H9 (cell line): ENCODE measurements around the gene PADI6. TPM values are rescaled to one million over a fixed set of nuclear protein-coding genes. Genes with fewer than 3 reads are reported as not detected.

Source experiments
- DNase-seq: peaks from one replicate; pipeline ENCODE4 v3.0.0-alpha.2; 2017
- H2AFZ ChIP-seq: one replicate; pipeline ENCODE4 v1.6.1; 2013; ENCODE audit warnings: mild to moderate bottlenecking, low read length, control low read depth, moderate library complexity
- H2AK5ac ChIP-seq: 2 replicates; pipeline ENCODE4 v1.6.1; 2013; ENCODE audit warnings: low read length, control low read depth, mixed read lengths; ENCODE audit not compliant: insufficient read length
- H2BK120ac ChIP-seq: one replicate; pipeline ENCODE4 v1.6.1; 2013; ENCODE audit warnings: low read depth, mild to moderate bottlenecking, low read length, control low read depth, inconsistent platforms; ENCODE audit not compliant: poor library complexity, severe bottlenecking
- H2BK12ac ChIP-seq: 2 replicates; pipeline ENCODE4 v1.6.1; 2013; ENCODE audit warnings: low read length, control low read depth, mixed read lengths, low read depth; ENCODE audit not compliant: insufficient read length
- H2BK15ac ChIP-seq: 2 replicates; pipeline ENCODE4 v1.6.1; 2013; ENCODE audit warnings: low read depth, low read length, control low read depth
- H2BK20ac ChIP-seq: one replicate; pipeline ENCODE4 v1.6.1; 2013; ENCODE audit warnings: low read depth, mild to moderate bottlenecking, low read length, control low read depth, inconsistent platforms; ENCODE audit not compliant: poor library complexity, severe bottlenecking
- H2BK5ac ChIP-seq: 2 replicates; pipeline ENCODE4 v1.6.1; 2013; ENCODE audit warnings: low read length, control low read depth, mixed read lengths; ENCODE audit not compliant: insufficient read length
- H3K14ac ChIP-seq: 2 replicates; pipeline ENCODE4 v1.6.1; 2013; ENCODE audit warnings: low read length, control low read depth; ENCODE audit not compliant: insufficient read depth
- H3K18ac ChIP-seq: 2 replicates; pipeline ENCODE4 v1.6.1; 2013; ENCODE audit warnings: low read depth, mild to moderate bottlenecking, mixed read lengths, low read length, control low read depth; ENCODE audit not compliant: insufficient read length
- H3K23ac ChIP-seq: 2 replicates; pipeline ENCODE4 v1.6.1; 2013; ENCODE audit warnings: low read length, control low read depth, mixed read lengths, low read depth; ENCODE audit not compliant: insufficient read length
- H3K23me2 ChIP-seq: 2 replicates; pipeline ENCODE4 v1.6.1; 2013; ENCODE audit warnings: low read depth, mild to moderate bottlenecking, mixed read lengths, low read length, control low read depth; ENCODE audit not compliant: insufficient read length, poor library complexity, severe bottlenecking
- H3K27ac ChIP-seq: 2 replicates; pipeline ENCODE4 v1.5.1; 2013; ENCODE audit warnings: low read length, control low read depth, mixed read lengths, low read depth; ENCODE audit not compliant: insufficient read length
- H3K27me3 ChIP-seq: 2 replicates; pipeline ENCODE4 v1.6.1; 2013; ENCODE audit warnings: low read length, control low read depth, inconsistent platforms; ENCODE audit not compliant: insufficient read depth
- H3K4ac ChIP-seq: 2 replicates; pipeline ENCODE4 v1.6.1; 2013; ENCODE audit warnings: low read depth, mild to moderate bottlenecking, control low read depth, inconsistent platforms, low read length, moderate library complexity
- H3K4me1 ChIP-seq: 2 replicates; pipeline ENCODE4 v1.6.1; 2013; ENCODE audit warnings: low read length, control low read depth, inconsistent platforms; ENCODE audit not compliant: insufficient read depth
- H3K4me2 ChIP-seq: 2 replicates; pipeline ENCODE4 v1.6.1; 2013; ENCODE audit warnings: low read length, control low read depth, mixed read lengths; ENCODE audit not compliant: insufficient read length, insufficient read depth
- H3K56ac ChIP-seq: 2 replicates; pipeline ENCODE4 v1.6.1; 2013; ENCODE audit warnings: low read depth, mild to moderate bottlenecking, mixed read lengths, low read length, control low read depth; ENCODE audit not compliant: insufficient read length
- H3K79me1 ChIP-seq: 2 replicates; pipeline ENCODE4 v1.6.1; 2013; ENCODE audit warnings: low read depth, mild to moderate bottlenecking, moderate library complexity, low read length, control low read depth, inconsistent platforms; ENCODE audit not compliant: insufficient read depth, poor library complexity, severe bottlenecking
- H3K79me2 ChIP-seq: 2 replicates; pipeline ENCODE4 v1.6.1; 2013; ENCODE audit warnings: low read length, control low read depth, inconsistent platforms; ENCODE audit not compliant: insufficient read depth
- H3K9ac ChIP-seq: 2 replicates; pipeline ENCODE4 v1.6.1; 2013; ENCODE audit warnings: low read length, control low read depth, mixed read lengths; ENCODE audit not compliant: insufficient read length; ENCODE audit errors: extremely low read depth
- H3K9me3 ChIP-seq: one replicate; pipeline ENCODE4 v1.6.1; 2013; ENCODE audit warnings: low read depth, low read length, inconsistent platforms; ENCODE audit not compliant: control insufficient read depth
- H3T11ph ChIP-seq: one replicate; pipeline ENCODE4 v1.6.1; 2013; ENCODE audit warnings: mild to moderate bottlenecking, low read length, control low read depth, inconsistent platforms
- H4K20me1 ChIP-seq: one replicate; pipeline ENCODE4 v1.6.1; 2013; ENCODE audit not compliant: control insufficient read depth, insufficient read length, insufficient read depth
- H4K5ac ChIP-seq: 2 replicates; pipeline ENCODE4 v1.6.1; 2013; ENCODE audit warnings: low read depth, mild to moderate bottlenecking, mixed read lengths, low read length, control low read depth; ENCODE audit not compliant: insufficient read length
- H4K8ac ChIP-seq: replicated peaks from 2 replicates; pipeline ENCODE4 v1.6.1; 2013; ENCODE audit warnings: low read length, control low read depth, mixed read lengths, low read depth; ENCODE audit not compliant: insufficient read length
- H4K91ac ChIP-seq: 2 replicates; pipeline ENCODE4 v1.6.1; 2013; ENCODE audit warnings: low read depth, mild to moderate bottlenecking, moderate library complexity, mixed read lengths, low read length, control low read depth; ENCODE audit not compliant: insufficient read length
- H3K27ac Mint-ChIP-seq, 3 experiments: 2 replicates in 2 of 3; 3 replicates in 1 of 3; pipeline ENCODE4 v1.8.0; 2020 to 2021; ENCODE audit warnings: mixed read lengths in 3 of 3, mild to moderate bottlenecking in 1 of 3, moderate library complexity in 1 of 3
- H3K27me3 Mint-ChIP-seq: 2 replicates; pipeline ENCODE4 v1.8.0; 2021; ENCODE audit warnings: low read depth, mild to moderate bottlenecking, moderate library complexity, mixed read lengths
- H3K36me3 Mint-ChIP-seq, 3 experiments: 2 replicates in 2 of 3; 3 replicates in 1 of 3; pipeline ENCODE4 v1.8.0; 2020 to 2021; ENCODE audit warnings: low read depth in 3 of 3, mixed read lengths in 3 of 3; ENCODE audit not compliant: insufficient read depth in 1 of 3
- H3K4me1 Mint-ChIP-seq, 2 experiments: 2 replicates each; pipeline ENCODE4 v1.8.0; 2020; ENCODE audit warnings: mixed read lengths in 2 of 2
- H3K4me3 Mint-ChIP-seq, 2 experiments: 2 replicates in 1 of 2; 3 replicates in 1 of 2; pipeline ENCODE4 v1.8.0; 2020 to 2021; ENCODE audit warnings: mild to moderate bottlenecking in 2 of 2, mixed read lengths in 2 of 2, moderate library complexity in 1 of 2
- H3K9me3 Mint-ChIP-seq, 2 experiments: 2 replicates in 1 of 2; 3 replicates in 1 of 2; pipeline ENCODE4 v1.8.0; 2020; ENCODE audit warnings: mild to moderate bottlenecking in 2 of 2, mixed read lengths in 2 of 2, moderate library complexity in 1 of 2
- WGBS: extraction: QIAGEN DNeasy Blood & Tissue Kit; methylation state at CpG from one replicate; pipeline ENCODE4 v1.1.7; 2013; ENCODE audit warnings: missing lambda C conversion rate, low lambda C conversion rate, mixed read lengths; ENCODE audit not compliant: insufficient read length; ENCODE audit errors: extremely low coverage; 5-methylcytosine and 5-hydroxymethylcytosine counted together
- total RNA-seq: library from RNA; stranded (reverse); gene quantifications from 2 replicates; pipeline ENCODE4 v1.2.1, GENCODE V29; 2021
- TF ChIP-seq, protein P1 (sequence below): fragments of 200-600 bp; sonication (generic); conservative IDR thresholded peaks from 3 replicates; pipeline ENCODE4 v1.8.0; 2021; ENCODE audit warnings: antibody characterized with exemption, mild to moderate bottlenecking

The PADI6 gene
- total RNA-seq, 1 experiment from 2014 or later, result not detected

DNA sequence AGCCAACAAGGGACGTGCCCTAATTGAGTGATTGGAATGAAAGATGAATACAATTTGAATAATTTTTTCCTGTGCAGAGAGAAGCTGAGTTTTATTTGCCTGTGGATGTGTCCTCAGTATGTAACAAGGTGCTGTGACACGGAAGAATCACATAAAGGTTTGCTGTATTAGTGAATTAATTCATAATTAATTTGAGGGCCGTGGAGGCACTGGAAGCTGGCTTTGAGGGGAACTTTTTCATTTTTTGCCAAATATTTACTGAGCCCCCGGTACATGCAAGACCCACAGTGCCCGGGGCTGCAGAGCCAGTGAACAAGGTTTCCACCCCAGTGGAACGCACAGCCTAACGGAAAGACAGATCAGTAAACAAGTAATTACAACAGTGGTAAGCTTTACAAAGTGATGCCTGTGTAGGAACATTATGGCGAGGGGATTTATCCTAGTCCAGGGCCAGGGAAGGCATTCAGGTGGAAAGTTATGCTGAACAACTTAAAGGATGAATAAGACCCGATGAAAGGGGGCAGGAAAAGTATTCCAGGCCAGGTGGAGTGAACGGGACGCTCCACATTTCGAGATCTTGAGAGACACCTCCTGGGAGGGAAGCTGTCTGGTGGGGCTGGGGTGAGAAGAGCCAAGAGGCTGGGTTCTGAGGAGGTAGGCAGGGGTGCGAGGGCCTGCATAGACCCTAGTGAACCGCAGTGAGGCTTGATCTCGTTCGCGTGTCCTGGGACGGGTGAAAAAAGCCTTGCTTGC is 68.3 kb downstream of the PADI6 start:
- peaks cover 23% of the 10 kb centered on the region for H3K79me2 ChIP-seq
- peak overlapping the region; percentile 75 to 87 for H3K4me3 Mint-ChIP-seq
- H3K4ac ChIP-seq, result no peak overlapping the region
- H3K9me3 ChIP-seq, result no peaks in the 10 kb centered on the region
- no peak overlapping the region for H2AFZ ChIP-seq
- peaks cover 3% of the 10 kb centered on the region; the same call in 1 of the 2 replicates for H3K27me3 ChIP-seq
- H2BK20ac ChIP-seq, result no peak overlapping the region
- no peak overlapping the region for H2BK120ac ChIP-seq
- H3K4me2 ChIP-seq, result peak overlapping the region; percentile 82
- DNase-seq, result no peak
- no peak overlapping the region for H2BK5ac ChIP-seq
- peaks cover 2 to 3% of the 10 kb centered on the region in 2 experiments; a peak in 3 of 5 replicates for H3K9me3 Mint-ChIP-seq
- no peak overlapping the region for H4K8ac ChIP-seq
- no peaks in the 10 kb centered on the region for H4K20me1 ChIP-seq
- TF ChIP-seq, protein P1, sequence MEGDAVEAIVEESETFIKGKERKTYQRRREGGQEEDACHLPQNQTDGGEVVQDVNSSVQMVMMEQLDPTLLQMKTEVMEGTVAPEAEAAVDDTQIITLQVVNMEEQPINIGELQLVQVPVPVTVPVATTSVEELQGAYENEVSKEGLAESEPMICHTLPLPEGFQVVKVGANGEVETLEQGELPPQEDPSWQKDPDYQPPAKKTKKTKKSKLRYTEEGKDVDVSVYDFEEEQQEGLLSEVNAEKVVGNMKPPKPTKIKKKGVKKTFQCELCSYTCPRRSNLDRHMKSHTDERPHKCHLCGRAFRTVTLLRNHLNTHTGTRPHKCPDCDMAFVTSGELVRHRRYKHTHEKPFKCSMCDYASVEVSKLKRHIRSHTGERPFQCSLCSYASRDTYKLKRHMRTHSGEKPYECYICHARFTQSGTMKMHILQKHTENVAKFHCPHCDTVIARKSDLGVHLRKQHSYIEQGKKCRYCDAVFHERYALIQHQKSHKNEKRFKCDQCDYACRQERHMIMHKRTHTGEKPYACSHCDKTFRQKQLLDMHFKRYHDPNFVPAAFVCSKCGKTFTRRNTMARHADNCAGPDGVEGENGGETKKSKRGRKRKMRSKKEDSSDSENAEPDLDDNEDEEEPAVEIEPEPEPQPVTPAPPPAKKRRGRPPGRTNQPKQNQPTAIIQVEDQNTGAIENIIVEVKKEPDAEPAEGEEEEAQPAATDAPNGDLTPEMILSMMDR, result no peak
- peak overlapping the region in 2 of 3 experiments; percentile 28 to 60; a peak in 3 of 7 replicates for H3K27ac Mint-ChIP-seq
- H3K14ac ChIP-seq, result no peak overlapping the region
- peaks cover 40 to 41% of the 10 kb centered on the region in 2 experiments for H3K4me1 Mint-ChIP-seq
- no peak overlapping the region for H2BK15ac ChIP-seq
- H2BK12ac ChIP-seq, result no peak overlapping the region
- H3K79me1 ChIP-seq, result no peaks in the 10 kb centered on the region
- no peak overlapping the region for H3K23ac ChIP-seq
- no peak overlapping the region for H3T11ph ChIP-seq
- no peak overlapping the region for H4K5ac ChIP-seq
- WGBS, result no CpG with 5 or more reads among the region's 18 CpGs
- no peak overlapping the region for H3K18ac ChIP-seq
- peaks cover 18 to 25% (median 24%) of the 10 kb centered on the region in 3 experiments; a peak in 6 of 7 replicates for H3K36me3 Mint-ChIP-seq
- no peak overlapping the region for H3K27ac ChIP-seq
- no peak overlapping the region for H2AK5ac ChIP-seq
- peaks cover 19% of the 10 kb centered on the region for H3K23me2 ChIP-seq
- no peak overlapping the region for H3K56ac ChIP-seq
- peak overlapping the region; percentile 72 for H3K9ac ChIP-seq
- peaks cover 17% of the 10 kb centered on the region; the same call in 1 of the 2 replicates for H3K4me1 ChIP-seq
- H4K91ac ChIP-seq, result no peak overlapping the region
- H3K27me3 Mint-ChIP-seq, result peaks cover 14% of the 10 kb centered on the region
